CD4-positive, alpha-beta T cell (primary cell): ENCODE measurements around the gene GIMAP1. TPM values are rescaled to one million over a fixed set of nuclear protein-coding genes. Genes with fewer than 3 reads are reported as not detected.

Experiments used
- ATAC-seq: fragments of 200-7000 bp; cut with Tn5 transposase; one replicate; pipeline ENCODE4 v1.10.0; 2022; ENCODE audit warnings: mild to moderate bottlenecking; ENCODE audit not compliant: poor library complexity
- CTCF ChIA-PET: fragments of 350-600 bp; sonication (Branson Sonifier 250); formaldehyde crosslinking; loops from one replicate; lab custom pipeline; 2021; ENCODE audit warnings: antibody characterized with exemption, inconsistent platforms; lab: Charles Lee
- POLR2A ChIA-PET: fragments of 350-600 bp; sonication (Branson Sonifier 250); formaldehyde crosslinking; loops from one replicate; lab custom pipeline; 2021; ENCODE audit warnings: antibody characterized with exemption, inconsistent platforms; lab: Charles Lee
- DNase-seq, 14 experiments: peaks; one replicate each; pipeline ENCODE4 v3.0.0-alpha.2; 2013 to 2020; ENCODE audit warnings: mixed read lengths in 2 of 14
- H3K27ac ChIP-seq, 2 donors: one replicate each; pipeline versions ENCODE4 v1.5.1 to v1.7.0; 2013; ENCODE audit warnings: low read length in 2 of 2, low read depth in 1 of 2, mild to moderate bottlenecking in 1 of 2
- H3K27me3 ChIP-seq, 2 experiments: 1 replicate in 1 of 2; 2 replicates in 1 of 2; pipeline versions ENCODE4 v1.6.1 to v1.7.0; 2013; ENCODE audit warnings: low read length in 2 of 2, control low read depth in 1 of 2, mild to moderate bottlenecking in 1 of 2, moderate library complexity in 1 of 2; ENCODE audit not compliant: insufficient read depth in 2 of 2, control insufficient read depth in 1 of 2
- H3K36me3 ChIP-seq: one replicate; pipeline ENCODE4 v1.6.1; 2013; ENCODE audit warnings: low read length, control low read depth; ENCODE audit not compliant: insufficient read depth
- H3K4me1 ChIP-seq: one replicate; pipeline ENCODE4 v1.6.1; 2013; ENCODE audit warnings: low read length, control low read depth; ENCODE audit not compliant: insufficient read depth
- H3K4me3 ChIP-seq: one replicate; pipeline ENCODE4 v1.5.1; 2013; ENCODE audit warnings: mild to moderate bottlenecking, low read length, moderate library complexity
- H3K9me3 ChIP-seq, 2 experiments: 1 replicate in 1 of 2; 2 replicates in 1 of 2; pipeline versions ENCODE4 v1.6.1 to v1.7.0; 2013; ENCODE audit warnings: low read length in 2 of 2, mild to moderate bottlenecking in 2 of 2, control low read depth in 1 of 2, moderate library complexity in 1 of 2; ENCODE audit not compliant: control insufficient read depth in 1 of 2, insufficient read depth in 1 of 2
- H3K27ac Mint-ChIP-seq: one replicate; pipeline ENCODE4 v1.8.0; 2020; ENCODE audit warnings: mixed read lengths
- H3K27me3 Mint-ChIP-seq: one replicate; pipeline ENCODE4 v1.8.0; 2021; ENCODE audit warnings: mixed read lengths
- H3K36me3 Mint-ChIP-seq: one replicate; pipeline ENCODE4 v1.8.0; 2021; ENCODE audit warnings: low read depth, mixed read lengths
- H3K4me1 Mint-ChIP-seq: one replicate; pipeline ENCODE4 v1.8.0; 2021; ENCODE audit warnings: low read depth, mixed read lengths
- H3K4me3 Mint-ChIP-seq: one replicate; pipeline ENCODE4 v1.8.0; 2020; ENCODE audit warnings: mild to moderate bottlenecking, mixed read lengths
- H3K9me3 Mint-ChIP-seq: one replicate; pipeline ENCODE4 v1.8.0; 2020; ENCODE audit warnings: mixed read lengths
- CTCF ChIP-seq: fragments of 200-600 bp; IDR thresholded peaks from one replicate; pipeline ENCODE4 v1.8.0; 2022; ENCODE audit warnings: antibody characterized with exemption, mild to moderate bottlenecking
- intact Hi-C, 2 experiments: fragments of 100-400 bp; cut with DNase I in 1 of 2; cut with micrococcal nuclease in 1 of 2; formaldehyde crosslinking; loops; one replicate each; pipeline versions ENCODE4 v1.15.1 to v1.9.0; 2023 to 2025; cut with DNase I, micrococcal nuclease
- total RNA-seq, 174 experiments: library from RNA in 2 of 174; stranded (reverse) in 2 of 174; gene quantifications; one replicate each; pipeline ENCODE4 v1.2.3 and lab custom pipeline; 2021 to 2026

Gene GIMAP1
- total RNA-seq, 2 experiments from 2014 or later: 8.0 to 8.1 TPM

- peak overlapping the region; percentile 54 for H3K4me3 Mint-ChIP-seq
- no peaks in the 10 kb centered on the region for H3K27me3 Mint-ChIP-seq
- Histone ChIP-seq H3K27me3 (no peaks in the 10 kb centered on the region), H3K27ac (peak overlapping the region; percentile 5 to 6), H3K4me1 (peaks cover 42% of the 10 kb centered on the region), H3K36me3 (peaks cover 66% of the 10 kb centered on the region), H3K4me3 (peak overlapping the region; percentile 13), H3K9me3 (peaks cover 43 to 47% of the 10 kb centered on the region in 2 experiments)
- peak overlapping the region; percentile 81 for H3K27ac Mint-ChIP-seq
- peaks cover 100% of the 10 kb centered on the region for H3K36me3 Mint-ChIP-seq
- POLR2A ChIA-PET: interaction anchor here (0.9 to 2.6 kb wide), 7 partner anchors 10 to 272 kb away, joined by 3 to 12 read pairs (median 3); partner anchors contain the start of genes GIMAP4, GIMAP6 and GIMAP8
- ATAC-seq: no peak
- CTCF ChIA-PET: interaction anchor here (1.6 to 2.0 kb wide), 2 partner anchors 33 to 274 kb away, joined by 3 to 6 read pairs; no protein-coding TSS in a partner anchor
- no peak for TF ChIP-seq CTCF
- intact Hi-C loops: no loop called here
- no peak for DNase-seq
- H3K4me1 Mint-ChIP-seq: peaks cover 78% of the 10 kb centered on the region
- H3K9me3 Mint-ChIP-seq: peaks cover 23% of the 10 kb centered on the region
These were observed 6.1 kb downstream of the GIMAP1 start for GRCh38 chr7:150722431-150722931.

GRCh38 chr7:150723467-150723866 is 7.1 kb downstream of the GIMAP1 start:
- ChIA-PET POLR2A (interaction anchor here (0.6 to 2.6 kb wide), 8 partner anchors 9 to 215 kb away, joined by 3 to 12 read pairs (median 4); partner anchors contain the start of genes GIMAP4 and GIMAP6), CTCF (interaction anchor here (0.7 to 2.0 kb wide), 8 partner anchors 9 to 275 kb away, joined by 3 to 6 read pairs (median 3); partner anchors contain the start of gene GIMAP2)
- intact Hi-C loops: no loop called here
- ATAC-seq: no peak
- Histone ChIP-seq H3K4me1 (peaks cover 41% of the 10 kb centered on the region), H3K4me3 (no peak overlapping the region), H3K27me3 (no peaks in the 10 kb centered on the region), H3K27ac (no peak overlapping the region), H3K9me3 (peaks cover 49 to 52% of the 10 kb centered on the region in 2 experiments), H3K36me3 (peaks cover 64% of the 10 kb centered on the region)
- Mint-ChIP-seq H3K27ac (peak overlapping the region; percentile 81), H3K4me1 (peaks cover 76% of the 10 kb centered on the region), H3K4me3 (peak overlapping the region; percentile 65), H3K9me3 (peaks cover 32% of the 10 kb centered on the region), H3K27me3 (no peaks in the 10 kb centered on the region), H3K36me3 (peaks cover 100% of the 10 kb centered on the region)
- TF ChIP-seq CTCF: no peak
- no peak for DNase-seq

- Histone ChIP-seq H3K9me3 (peaks cover 25 to 46% of the 10 kb centered on the region in 2 experiments), H3K27me3 (no peaks in the 10 kb centered on the region), H3K27ac (no peak overlapping the region), H3K4me3 (no peak overlapping the region), H3K36me3 (peaks cover 25% of the 10 kb centered on the region), H3K4me1 (peaks cover 19% of the 10 kb centered on the region)
- POLR2A ChIA-PET: interaction anchor here (0.6 to 6.6 kb wide), 6 partner anchors 11 to 275 kb away, joined by 3 to 58 read pairs (median 4); partner anchors contain the start of gene GIMAP1
- H3K27me3 Mint-ChIP-seq: no peaks in the 10 kb centered on the region
- CTCF ChIA-PET: interaction anchor here (0.8 kb wide), 1 partner anchor 11 kb away, joined by 3 read pairs; the partner anchor contains the start of gene GIMAP1
- H3K4me3 Mint-ChIP-seq: no peak overlapping the region
- H3K4me1 Mint-ChIP-seq: peaks cover 77% of the 10 kb centered on the region
- intact Hi-C loops: no loop called here
- peaks cover 78% of the 10 kb centered on the region for H3K36me3 Mint-ChIP-seq
- no peak overlapping the region for H3K27ac Mint-ChIP-seq
- peaks cover 35% of the 10 kb centered on the region for H3K9me3 Mint-ChIP-seq
- ATAC-seq (no peak), DNase-seq (no peak)
- no peak for TF ChIP-seq CTCF
These were observed 11.0 kb downstream of the GIMAP1 start for GRCh38 chr7:150727381-150727780.
